ENCODE results near the gene FANCB.

DNA sequence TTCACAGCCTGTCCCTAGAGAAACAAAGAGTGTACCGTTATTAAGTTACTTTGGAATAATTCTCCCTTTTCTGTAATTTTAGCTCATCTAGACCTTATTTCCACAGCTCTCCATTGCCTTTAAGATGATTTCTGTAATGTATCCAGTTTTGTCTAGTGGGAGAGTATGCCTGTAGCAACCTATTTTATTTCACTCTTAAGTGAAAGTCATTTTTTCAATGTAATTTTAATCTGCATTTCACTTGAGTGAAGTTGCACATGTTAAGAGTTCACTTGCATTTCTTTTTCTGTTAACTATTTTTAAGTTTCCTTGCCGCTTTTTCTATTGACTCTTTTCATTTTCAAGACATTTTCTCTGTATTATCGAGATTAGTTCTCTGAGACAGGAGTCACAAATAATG, 46.5 kb downstream of the FANCB start:
- no peak for TF ChIP-seq CTCF (IDR thresholded peaks at IDR 0.05; ENCODE audit: low read length)
- no peak for TF ChIP-seq EZH2 (optimal IDR thresholded peaks at IDR 0.05; ENCODE audit: low read depth, low read length)
- TF ChIP-seq EZH2phosphoT487 (IDR thresholded peaks at IDR 0.05; ENCODE audit: low read length) = no peak

Measured in MM.1S (cell line).